ENCODE results near the gene FAM200C. TPM values are rescaled to one million over a fixed set of nuclear protein-coding genes. Genes with fewer than 3 reads are reported as not detected.

The FAM200C gene
- total and polyA plus RNA-seq, 9 of the 15 experiments (the other 6 are each of a cell fraction or from before 2014, with no cell fraction given) = 1.3 to 7.0 (median 1.8) TPM

Other genes starting within 250 kb of the FAM200C start
- gene FABP6, start 170.5 kb downstream of the FAM200C start, total RNA-seq (2014; rRNA removed) = not detected in 2 replicates
- gene FABP6, start 170.5 kb downstream of the FAM200C start, total RNA-seq (2014; rRNA removed; fragmentation: Illumina TruSeq; extraction: Trizol) = 0.18 TPM in 1 of 2 replicates, not detected in the other
- gene FABP6, start 170.5 kb downstream of the FAM200C start, total RNA-seq (2015; rRNA removed; fragmentation: Illumina TruSeq; extraction: Trizol) = not detected in 2 replicates
- gene FABP6, start 170.5 kb downstream of the FAM200C start, total RNA-seq (2021) = not detected in 2 replicates
- 0.21 and 0.27 TPM in 2 replicates for gene FABP6, start 170.5 kb downstream of the FAM200C start, polyA plus RNA-seq (2011; rRNA removed)
- not detected in 2 replicates for gene FABP6, start 170.5 kb downstream of the FAM200C start, polyA plus RNA-seq (2014; fragmentation: Illumina TruSeq; extraction: Trizol)
- under 1 TPM; 0.11 to 0.24 TPM for gene FABP6, start 170.5 kb downstream of the FAM200C start, polyA plus RNA-seq (2014; fragmentation: Nextera tagmentation; extraction: Ambion mirVana)
- 0.33 and 0.78 TPM in 2 replicates for gene FABP6, start 170.5 kb downstream of the FAM200C start, polyA plus RNA-seq (2014; rRNA removed)
- 0.04 TPM in 1 of 2 replicates, not detected in the other for gene CCNJL, start 87.5 kb downstream of the FAM200C start, total RNA-seq (2014; rRNA removed)
- not detected in 2 replicates for gene CCNJL, start 87.5 kb downstream of the FAM200C start, total RNA-seq (2014; rRNA removed; fragmentation: Illumina TruSeq; extraction: Trizol)
- not detected in 2 replicates for gene CCNJL, start 87.5 kb downstream of the FAM200C start, total RNA-seq (2015; rRNA removed; fragmentation: Illumina TruSeq; extraction: Trizol)
- 0.04 and 0.13 TPM in 2 replicates for gene CCNJL, start 87.5 kb downstream of the FAM200C start, total RNA-seq (2021)
- not detected in 2 replicates for gene CCNJL, start 87.5 kb downstream of the FAM200C start, polyA plus RNA-seq (2011; rRNA removed)
- gene CCNJL, start 87.5 kb downstream of the FAM200C start, polyA plus RNA-seq (2014; fragmentation: Illumina TruSeq; extraction: Trizol) = not detected in 2 replicates
- not detected for gene CCNJL, start 87.5 kb downstream of the FAM200C start, polyA plus RNA-seq (2014; fragmentation: Nextera tagmentation; extraction: Ambion mirVana)
- not detected in 2 replicates for gene CCNJL, start 87.5 kb downstream of the FAM200C start, polyA plus RNA-seq (2014; rRNA removed)
- not detected in 2 replicates for gene C1QTNF2, start 29.4 kb downstream of the FAM200C start, total RNA-seq (2014; rRNA removed)
- gene C1QTNF2, start 29.4 kb downstream of the FAM200C start, total RNA-seq (2014; rRNA removed; fragmentation: Illumina TruSeq; extraction: Trizol) = not detected in 2 replicates
- gene C1QTNF2, start 29.4 kb downstream of the FAM200C start, total RNA-seq (2015; rRNA removed; fragmentation: Illumina TruSeq; extraction: Trizol) = not detected in 2 replicates
- not detected in 2 replicates for gene C1QTNF2, start 29.4 kb downstream of the FAM200C start, total RNA-seq (2021)
- not detected in 2 replicates for gene C1QTNF2, start 29.4 kb downstream of the FAM200C start, polyA plus RNA-seq (2011; rRNA removed)
- not detected in 2 replicates for gene C1QTNF2, start 29.4 kb downstream of the FAM200C start, polyA plus RNA-seq (2014; fragmentation: Illumina TruSeq; extraction: Trizol)
- gene C1QTNF2, start 29.4 kb downstream of the FAM200C start, polyA plus RNA-seq (2014; fragmentation: Nextera tagmentation; extraction: Ambion mirVana) = not detected
- gene C1QTNF2, start 29.4 kb downstream of the FAM200C start, polyA plus RNA-seq (2014; rRNA removed) = not detected in 2 replicates
- gene SLU7, start 19.0 kb upstream of the FAM200C start, total RNA-seq (2014; rRNA removed) = 51.8 and 65.7 TPM in 2 replicates
- gene SLU7, start 19.0 kb upstream of the FAM200C start, total RNA-seq (2014; rRNA removed; fragmentation: Illumina TruSeq; extraction: Trizol) = 53.4 and 71.6 TPM in 2 replicates
- gene SLU7, start 19.0 kb upstream of the FAM200C start, total RNA-seq (2015; rRNA removed; fragmentation: Illumina TruSeq; extraction: Trizol) = 40.8 and 48.1 TPM in 2 replicates
- gene SLU7, start 19.0 kb upstream of the FAM200C start, total RNA-seq (2021) = 38.4 and 43.6 TPM in 2 replicates
- 46.5 and 56.0 TPM in 2 replicates for gene SLU7, start 19.0 kb upstream of the FAM200C start, polyA plus RNA-seq (2011; rRNA removed)
- 52.4 and 57.4 TPM in 2 replicates for gene SLU7, start 19.0 kb upstream of the FAM200C start, polyA plus RNA-seq (2014; fragmentation: Illumina TruSeq; extraction: Trizol)
- 10 to 100 TPM; 42.1 to 54.8 TPM for gene SLU7, start 19.0 kb upstream of the FAM200C start, polyA plus RNA-seq (2014; fragmentation: Nextera tagmentation; extraction: Ambion mirVana)
- 50.4 and 56.9 TPM in 2 replicates for gene SLU7, start 19.0 kb upstream of the FAM200C start, polyA plus RNA-seq (2014; rRNA removed)
- 251 and 270 TPM in 2 replicates for gene PTTG1, start 21.8 kb upstream of the FAM200C start, total RNA-seq (2014; rRNA removed)
- gene PTTG1, start 21.8 kb upstream of the FAM200C start, total RNA-seq (2014; rRNA removed; fragmentation: Illumina TruSeq; extraction: Trizol) = 314 and 340 TPM in 2 replicates
- 294 and 318 TPM in 2 replicates for gene PTTG1, start 21.8 kb upstream of the FAM200C start, total RNA-seq (2015; rRNA removed; fragmentation: Illumina TruSeq; extraction: Trizol)
- 193 and 215 TPM in 2 replicates for gene PTTG1, start 21.8 kb upstream of the FAM200C start, total RNA-seq (2021)
- gene PTTG1, start 21.8 kb upstream of the FAM200C start, polyA plus RNA-seq (2011; rRNA removed) = 290 and 349 TPM in 2 replicates
- 522 and 779 TPM in 2 replicates for gene PTTG1, start 21.8 kb upstream of the FAM200C start, polyA plus RNA-seq (2014; fragmentation: Illumina TruSeq; extraction: Trizol)
- gene PTTG1, start 21.8 kb upstream of the FAM200C start, polyA plus RNA-seq (2014; fragmentation: Nextera tagmentation; extraction: Ambion mirVana) = 1,000 to 10,000 TPM; 1,025 to 1,088 TPM
- 422 and 674 TPM in 2 replicates for gene PTTG1, start 21.8 kb upstream of the FAM200C start, polyA plus RNA-seq (2014; rRNA removed)

Measured in K562 (cell line).